ENCODE measurements around the gene SPAST. TPM values are rescaled to one million over a fixed set of nuclear protein-coding genes. Genes with fewer than 3 reads are reported as not detected.

The SPAST gene
- total and polyA plus RNA-seq, 2 experiments from 2014 or later = 15.5 to 33.9 TPM

DNA sequence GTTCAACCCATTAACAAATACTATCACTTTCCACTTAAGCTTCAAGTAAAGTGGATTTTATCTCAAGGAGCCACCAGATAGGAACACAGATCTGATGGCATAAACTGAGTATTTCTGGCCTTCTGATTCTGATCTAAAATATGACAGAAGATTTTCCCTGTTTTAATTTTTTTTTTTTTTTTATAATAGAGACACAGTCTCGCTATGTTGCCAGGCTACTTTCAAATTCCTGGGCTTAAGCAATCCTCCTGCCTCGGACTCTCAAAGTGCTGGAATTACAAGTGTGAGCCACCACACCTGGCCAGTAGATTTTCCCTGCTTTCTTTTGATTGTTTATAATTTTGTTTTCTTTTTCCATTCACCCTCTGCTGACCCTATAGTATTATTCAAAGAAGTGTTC, 65.7 kb downstream of the SPAST start (continued):
- TF ChIP-seq, protein P1, sequence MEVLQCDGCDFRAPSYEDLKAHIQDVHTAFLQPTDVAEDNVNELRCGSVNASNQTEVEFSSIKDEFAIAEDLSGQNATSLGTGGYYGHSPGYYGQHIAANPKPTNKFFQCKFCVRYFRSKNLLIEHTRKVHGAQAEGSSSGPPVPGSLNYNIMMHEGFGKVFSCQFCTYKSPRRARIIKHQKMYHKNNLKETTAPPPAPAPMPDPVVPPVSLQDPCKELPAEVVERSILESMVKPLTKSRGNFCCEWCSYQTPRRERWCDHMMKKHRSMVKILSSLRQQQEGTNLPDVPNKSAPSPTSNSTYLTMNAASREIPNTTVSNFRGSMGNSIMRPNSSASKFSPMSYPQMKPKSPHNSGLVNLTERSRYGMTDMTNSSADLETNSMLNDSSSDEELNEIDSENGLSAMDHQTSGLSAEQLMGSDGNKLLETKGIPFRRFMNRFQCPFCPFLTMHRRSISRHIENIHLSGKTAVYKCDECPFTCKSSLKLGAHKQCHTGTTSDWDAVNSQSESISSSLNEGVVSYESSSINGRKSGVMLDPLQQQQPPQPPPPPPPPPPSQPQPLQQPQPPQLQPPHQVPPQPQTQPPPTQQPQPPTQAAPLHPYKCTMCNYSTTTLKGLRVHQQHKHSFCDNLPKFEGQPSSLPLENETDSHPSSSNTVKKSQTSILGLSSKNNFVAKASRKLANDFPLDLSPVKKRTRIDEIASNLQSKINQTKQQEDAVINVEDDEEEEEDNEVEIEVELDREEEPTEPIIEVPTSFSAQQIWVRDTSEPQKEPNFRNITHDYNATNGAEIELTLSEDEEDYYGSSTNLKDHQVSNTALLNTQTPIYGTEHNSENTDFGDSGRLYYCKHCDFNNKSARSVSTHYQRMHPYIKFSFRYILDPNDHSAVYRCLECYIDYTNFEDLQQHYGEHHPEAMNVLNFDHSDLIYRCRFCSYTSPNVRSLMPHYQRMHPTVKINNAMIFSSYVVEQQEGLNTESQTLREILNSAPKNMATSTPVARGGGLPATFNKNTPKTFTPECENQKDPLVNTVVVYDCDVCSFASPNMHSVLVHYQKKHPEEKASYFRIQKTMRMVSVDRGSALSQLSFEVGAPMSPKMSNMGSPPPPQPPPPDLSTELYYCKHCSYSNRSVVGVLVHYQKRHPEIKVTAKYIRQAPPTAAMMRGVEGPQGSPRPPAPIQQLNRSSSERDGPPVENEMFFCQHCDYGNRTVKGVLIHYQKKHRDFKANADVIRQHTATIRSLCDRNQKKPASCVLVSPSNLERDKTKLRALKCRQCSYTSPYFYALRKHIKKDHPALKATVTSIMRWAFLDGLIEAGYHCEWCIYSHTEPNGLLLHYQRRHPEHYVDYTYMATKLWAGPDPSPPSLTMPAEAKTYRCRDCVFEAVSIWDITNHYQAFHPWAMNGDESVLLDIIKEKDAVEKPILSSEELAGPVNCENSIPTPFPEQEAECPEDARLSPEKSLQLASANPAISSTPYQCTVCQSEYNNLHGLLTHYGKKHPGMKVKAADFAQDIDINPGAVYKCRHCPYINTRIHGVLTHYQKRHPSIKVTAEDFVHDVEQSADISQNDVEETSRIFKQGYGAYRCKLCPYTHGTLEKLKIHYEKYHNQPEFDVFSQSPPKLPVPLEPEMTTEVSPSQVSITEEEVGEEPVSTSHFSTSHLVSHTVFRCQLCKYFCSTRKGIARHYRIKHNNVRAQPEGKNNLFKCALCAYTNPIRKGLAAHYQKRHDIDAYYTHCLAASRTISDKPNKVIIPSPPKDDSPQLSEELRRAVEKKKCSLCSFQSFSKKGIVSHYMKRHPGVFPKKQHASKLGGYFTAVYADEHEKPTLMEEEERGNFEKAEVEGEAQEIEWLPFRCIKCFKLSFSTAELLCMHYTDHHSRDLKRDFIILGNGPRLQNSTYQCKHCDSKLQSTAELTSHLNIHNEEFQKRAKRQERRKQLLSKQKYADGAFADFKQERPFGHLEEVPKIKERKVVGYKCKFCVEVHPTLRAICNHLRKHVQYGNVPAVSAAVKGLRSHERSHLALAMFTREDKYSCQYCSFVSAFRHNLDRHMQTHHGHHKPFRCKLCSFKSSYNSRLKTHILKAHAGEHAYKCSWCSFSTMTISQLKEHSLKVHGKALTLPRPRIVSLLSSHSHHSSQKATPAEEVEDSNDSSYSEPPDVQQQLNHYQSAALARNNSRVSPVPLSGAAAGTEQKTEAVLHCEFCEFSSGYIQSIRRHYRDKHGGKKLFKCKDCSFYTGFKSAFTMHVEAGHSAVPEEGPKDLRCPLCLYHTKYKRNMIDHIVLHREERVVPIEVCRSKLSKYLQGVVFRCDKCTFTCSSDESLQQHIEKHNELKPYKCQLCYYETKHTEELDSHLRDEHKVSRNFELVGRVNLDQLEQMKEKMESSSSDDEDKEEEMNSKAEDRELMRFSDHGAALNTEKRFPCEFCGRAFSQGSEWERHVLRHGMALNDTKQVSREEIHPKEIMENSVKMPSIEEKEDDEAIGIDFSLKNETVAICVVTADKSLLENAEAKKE (CRISPR knock-in tag; IDR thresholded peaks at IDR 0.05) = no peak

DNA sequence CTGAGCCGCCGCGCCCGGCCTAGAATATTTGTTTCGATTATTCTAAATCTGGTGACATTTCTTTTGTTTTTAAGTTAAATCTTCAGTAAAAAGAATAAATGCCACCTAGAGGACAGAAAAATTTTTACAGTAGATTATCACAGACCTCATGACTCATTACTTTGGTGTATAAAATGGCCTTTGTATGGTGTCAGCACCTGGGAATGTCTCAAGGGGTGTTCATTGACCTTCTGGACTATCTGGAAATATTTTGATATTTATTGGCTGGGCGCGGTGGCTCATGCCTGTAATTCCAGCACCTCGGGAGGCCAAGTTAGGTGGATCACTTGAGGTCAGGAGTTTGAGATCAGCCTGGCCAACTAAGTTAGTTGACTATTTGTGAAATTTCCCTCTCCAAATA, 72.1 kb downstream of the SPAST start:
- Mint-ChIP-seq H3K9me3 (no peaks in the 10 kb centered on the region), H3K4me3 (no peak overlapping the region), H3K4me1 (no peaks in the 10 kb centered on the region), H3K36me3 (ENCODE audit: low read depth) (peaks cover 11% of the 10 kb centered on the region; the same call in 2 of the 3 replicates), H3K27me3 (ENCODE audit: insufficient read depth, low read depth, poor library complexity) (peaks cover 2% of the 10 kb centered on the region), H3K27ac (peak overlapping the region; percentile 94)
- Histone ChIP-seq H3K79me2 (replicated peaks; ENCODE audit: insufficient read depth) (no peaks in the 10 kb centered on the region), H3K4me1 (ENCODE audit: insufficient read depth) (no peaks in the 10 kb centered on the region), H2AFZ (no peak overlapping the region), H3K4me3 (no peak overlapping the region), H3K27me3 (ENCODE audit: insufficient read depth) (no peaks in the 10 kb centered on the region), H3K9me2 (ENCODE audit: insufficient read depth) (no peaks in the 10 kb centered on the region), H4K20me1 (replicated peaks; ENCODE audit: insufficient read depth) (0 out of 2 replicates have a peak, but pooled peaks cover 4% of the 10 kb centered on the region), H3F3A (replicated peaks; ENCODE audit: low read depth) (no peaks in the 10 kb centered on the region), H3K27ac (ENCODE audit: low read depth) (no peak overlapping the region), H3K4me2 (no peak overlapping the region), H3K36me3 (ENCODE audit: insufficient read depth) (no peaks in the 10 kb centered on the region)
- ATAC-seq = peak; percentile 52
- TF ChIP-seq CTCF (conservative IDR thresholded peaks at IDR 0.05; ENCODE audit: low read depth in 2 of 2) = peak in 1 of 2 experiments; percentile 49; a peak in 3 of 4 replicates
- TF ChIP-seq, protein P1 (CRISPR knock-in tag; IDR thresholded peaks at IDR 0.05) = no peak
- DNase-seq (ENCODE audit: low spot score) = peak; percentile 65
